GM19035 (cell line): ENCODE data around the gene LCMT2.
"Not testable (repeated sequence)": the region's sequence is repeated elsewhere in the genome, so short reads cannot be mapped to it uniquely, and the experiment has no call there.

Source experiments
- ATAC-seq: cut with Tn5 transposase; IDR thresholded peaks from one replicate; pipeline ENCODE4 v1.9.1; 2021; ENCODE audit not compliant: unreplicated experiment

LCMT2 gene

GRCh38 chr15:43316016-43316970 is 14.1 kb downstream of the LCMT2 start:
- no peak for ATAC-seq

GRCh38 chr15:43314171-43314570 is 16.2 kb downstream of the LCMT2 start:
- no peak for ATAC-seq

GRCh38 chr15:43312378-43312777 is 18.0 kb downstream of the LCMT2 start:
- ATAC-seq, result no peak

GRCh38 chr15:43302205-43302817 is 28.1 kb downstream of the LCMT2 start, which contains the start of gene TGM7:
TSS of gene TGM7 (minus strand) at chr15:43302255.
- ATAC-seq, result no peak

- no peak for ATAC-seq
These were observed 30.5 kb downstream of the LCMT2 start for GRCh38 chr15:43299884-43300283.

GRCh38 chr15:43299411-43299810 is 31.0 kb downstream of the LCMT2 start:
- ATAC-seq, result no peak

GRCh38 chr15:43294091-43294706 is 36.2 kb downstream of the LCMT2 start:
- ATAC-seq, result no peak

GRCh38 chr15:43293432-43293831 is 36.9 kb downstream of the LCMT2 start:
- no peak for ATAC-seq

GRCh38 chr15:43292375-43293078 is 37.8 kb downstream of the LCMT2 start:
- no peak for ATAC-seq

- not testable (repeated sequence) for ATAC-seq
These were observed 40.7 kb downstream of the LCMT2 start for GRCh38 chr15:43289656-43290055.

GRCh38 chr15:43287254-43287653 is 43.1 kb downstream of the LCMT2 start:
- ATAC-seq, result no peak

- ATAC-seq, result no peak
These were observed 44.3 kb downstream of the LCMT2 start for GRCh38 chr15:43286074-43286473.

GRCh38 chr15:43285609-43286037 is 44.8 kb downstream of the LCMT2 start:
- ATAC-seq, result no peak

GRCh38 chr15:43283526-43283925 is 46.8 kb downstream of the LCMT2 start:
- no peak for ATAC-seq

- ATAC-seq, result no peak
These were observed 48.3 kb downstream of the LCMT2 start for GRCh38 chr15:43281926-43282602.

- no peak for ATAC-seq
These were observed 49.4 kb downstream of the LCMT2 start for GRCh38 chr15:43280996-43281395.

- ATAC-seq, result no peak
These were observed 50.9 kb downstream of the LCMT2 start for GRCh38 chr15:43279496-43279895.

GRCh38 chr15:43278869-43279268 is 51.5 kb downstream of the LCMT2 start:
- ATAC-seq, result no peak

- no peak for ATAC-seq
These were observed 52.5 kb downstream of the LCMT2 start for GRCh38 chr15:43277901-43278300.

GRCh38 chr15:43277231-43277823 is 53.0 kb downstream of the LCMT2 start:
- no peak for ATAC-seq
